SH-SY5Y (cell line): ENCODE data around the gene SNRPD3.

Experiments used
- GATA2 ChIP-seq: IDR thresholded peaks from 2 replicates; pipeline ENCODE4 v1.6.1; 2011; ENCODE audit warnings: mild to moderate bottlenecking, low read depth, low read length
- GATA3 ChIP-seq: IDR thresholded peaks from 2 replicates; pipeline ENCODE4 v1.6.1; 2011; ENCODE audit warnings: low read depth, mild to moderate bottlenecking, low read length, moderate library complexity

DNA sequence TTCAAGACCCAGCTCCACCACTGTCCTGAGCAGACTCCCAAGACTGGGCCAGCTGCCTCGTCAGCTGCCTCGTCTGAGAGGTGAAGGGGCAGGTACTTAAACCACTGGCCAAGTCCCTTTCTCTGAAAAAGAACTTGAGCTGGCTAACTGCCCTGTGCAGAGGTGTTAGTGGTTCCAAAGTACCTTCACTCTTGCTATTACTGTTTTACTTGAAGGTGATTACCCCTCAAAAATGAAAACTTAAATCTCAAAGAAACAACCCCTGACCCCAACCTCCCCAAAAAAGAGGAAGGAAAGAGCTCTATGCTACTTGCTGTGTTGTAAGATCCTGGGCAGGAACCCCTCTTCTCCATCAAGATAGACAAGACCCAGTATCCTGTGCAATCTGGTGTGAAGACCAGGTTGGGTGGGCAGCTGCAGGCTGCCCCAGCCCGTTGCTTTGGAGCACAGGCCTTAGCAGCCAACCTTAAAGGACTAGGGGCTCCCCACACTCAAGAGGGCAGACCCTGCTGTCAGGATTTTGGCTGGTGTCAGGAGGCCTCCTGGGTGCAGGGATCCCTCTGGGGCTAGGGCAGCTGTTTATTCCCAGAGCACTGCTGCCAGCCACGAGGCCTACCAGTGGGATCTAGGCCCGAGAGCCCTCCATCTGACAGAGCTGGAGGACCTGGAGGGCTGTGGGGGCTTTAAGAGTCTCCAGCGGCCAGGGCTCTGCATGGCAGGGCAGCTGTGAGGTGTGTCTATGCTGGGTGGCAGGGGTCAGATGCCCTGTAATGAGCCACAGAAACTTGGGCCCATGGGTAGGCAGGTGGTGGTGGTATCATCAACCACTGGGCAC, 13.9 kb upstream of the SNRPD3 start:
- TF ChIP-seq GATA2 (no peak), GATA3 (no peak)
